Activated CD4-positive, alpha-beta memory T cell treated with anti-CD3 and anti-CD28 coated beads for 36 hours (primary cell): ENCODE data around the gene GALNT9. TPM values are rescaled to one million over a fixed set of nuclear protein-coding genes. Genes with fewer than 3 reads are reported as not detected.
"Not testable (repeated sequence)": the region's sequence is repeated elsewhere in the genome, so short reads cannot be mapped to it uniquely, and the experiment has no call there.

Experiments used
- CTCF ChIA-PET: fragments of 350-600 bp; sonication (Branson Sonifier 250); formaldehyde crosslinking; loops from one replicate; lab custom pipeline; 2021; ENCODE audit warnings: antibody characterized with exemption, inconsistent platforms; lab: Charles Lee
- POLR2A ChIA-PET: fragments of 350-600 bp; sonication (Branson Sonifier 250); formaldehyde crosslinking; loops from one replicate; lab custom pipeline; 2021; ENCODE audit warnings: antibody characterized with exemption; lab: Charles Lee
- DNase-seq: peaks from one replicate; pipeline ENCODE4 v3.0.0-alpha.2; 2020
- H3K27ac Mint-ChIP-seq: one replicate; pipeline ENCODE4 v1.8.0; 2021; ENCODE audit warnings: mixed read lengths
- H3K27me3 Mint-ChIP-seq: one replicate; pipeline ENCODE4 v1.8.0; 2021; ENCODE audit warnings: mixed read lengths
- H3K36me3 Mint-ChIP-seq: one replicate; pipeline ENCODE4 v1.8.0; 2021; ENCODE audit warnings: mixed read lengths
- H3K4me1 Mint-ChIP-seq: one replicate; pipeline ENCODE4 v1.8.0; 2021; ENCODE audit warnings: low read depth, mixed read lengths
- H3K4me3 Mint-ChIP-seq: one replicate; pipeline ENCODE4 v1.8.0; 2021; ENCODE audit warnings: mild to moderate bottlenecking, mixed read lengths
- H3K9me3 Mint-ChIP-seq: one replicate; pipeline ENCODE4 v1.8.0; 2021; ENCODE audit warnings: mixed read lengths
- intact Hi-C: fragments of 100-400 bp; cut with micrococcal nuclease; formaldehyde crosslinking; loops from one replicate; pipeline ENCODE4 v1.15.1; 2023
- total RNA-seq, 2 experiments: library from RNA; stranded (reverse); gene quantifications; one replicate each; pipeline ENCODE4 v1.2.3, GENCODE V29; 2021

GALNT9 gene
- under 1 TPM; 0.12 to 0.29 TPM for total RNA-seq

DNA sequence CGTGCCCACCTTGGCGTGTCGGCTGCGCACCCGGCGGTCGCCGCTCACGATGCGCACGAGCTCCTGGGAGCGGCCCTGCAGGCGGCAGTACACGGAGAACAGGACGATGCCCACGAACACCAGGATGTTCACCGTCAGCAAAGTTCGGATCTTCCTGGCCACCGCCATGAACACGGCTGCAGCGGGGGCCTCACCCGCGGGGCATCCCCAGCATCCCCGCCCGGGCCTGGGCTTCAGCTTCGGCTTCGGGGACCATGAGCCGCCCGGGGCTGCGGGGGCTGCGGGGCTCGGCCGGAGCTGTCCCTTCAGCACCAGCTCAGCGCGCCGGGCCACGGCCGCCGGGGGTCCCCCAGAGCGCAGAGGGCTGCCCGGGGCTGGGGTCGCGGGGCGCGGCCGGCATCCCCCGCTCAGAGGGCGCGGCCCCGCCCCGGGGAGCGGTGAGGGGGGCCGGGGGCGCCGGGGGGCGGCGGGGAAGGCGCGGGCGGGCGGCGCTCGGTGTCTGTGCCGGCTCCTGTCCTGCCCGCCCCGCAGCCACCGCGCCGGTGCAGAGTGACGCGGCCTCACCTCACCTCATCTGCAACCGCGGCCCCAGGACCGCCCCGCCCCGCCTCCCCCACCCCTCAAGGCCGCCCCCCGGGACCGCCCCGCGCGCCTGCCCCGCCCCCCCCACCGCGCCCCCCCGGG lies at the start of gene GALNT9:
TSS of gene GALNT9 (minus strand) at position 554 of the 684 bp plus-strand sequence. CDS start at position 168, 386 bp downstream.
- Mint-ChIP-seq H3K4me3 (no peak within 1 kb of the TSS), H3K9me3 (no peaks in the 10 kb centered on the region), H3K36me3 (no peaks in the 10 kb centered on the region), H3K4me1 (peaks cover 19% of the 10 kb centered on the region), H3K27me3 (peaks cover 46% of the 10 kb centered on the region), H3K27ac (no peak within 1 kb of the TSS)
- ChIA-PET CTCF (no interaction called here), POLR2A (no interaction called here)
- peak; percentile 13 for DNase-seq
- intact Hi-C loops, result no loop called here

- intact Hi-C loops, H3K9me3 Mint-ChIP-seq, CTCF ChIA-PET, DNase-seq, H3K4me1 Mint-ChIP-seq, H3K4me3 Mint-ChIP-seq, POLR2A ChIA-PET, H3K27ac Mint-ChIP-seq, H3K36me3 Mint-ChIP-seq: not testable (repeated sequence)
- H3K27me3 Mint-ChIP-seq, result peaks cover 26% of the 10 kb centered on the region
Measured at GRCh38 chr12:132379057-132379456, 49.7 kb upstream of the GALNT9 start.

- H3K4me1 Mint-ChIP-seq, result no peaks in the 10 kb centered on the region
- H3K27me3 Mint-ChIP-seq, result peaks cover 34% of the 10 kb centered on the region
- ChIA-PET CTCF (no interaction called here), POLR2A (no interaction called here)
- no peak overlapping the region for H3K4me3 Mint-ChIP-seq
- no peak for DNase-seq
- H3K9me3 Mint-ChIP-seq, result no peaks in the 10 kb centered on the region
- no peaks in the 10 kb centered on the region for H3K36me3 Mint-ChIP-seq
- no peak overlapping the region for H3K27ac Mint-ChIP-seq
- intact Hi-C loops, result no loop called here
Measured at GRCh38 chr12:132377147-132377546, 47.8 kb upstream of the GALNT9 start.

DNA sequence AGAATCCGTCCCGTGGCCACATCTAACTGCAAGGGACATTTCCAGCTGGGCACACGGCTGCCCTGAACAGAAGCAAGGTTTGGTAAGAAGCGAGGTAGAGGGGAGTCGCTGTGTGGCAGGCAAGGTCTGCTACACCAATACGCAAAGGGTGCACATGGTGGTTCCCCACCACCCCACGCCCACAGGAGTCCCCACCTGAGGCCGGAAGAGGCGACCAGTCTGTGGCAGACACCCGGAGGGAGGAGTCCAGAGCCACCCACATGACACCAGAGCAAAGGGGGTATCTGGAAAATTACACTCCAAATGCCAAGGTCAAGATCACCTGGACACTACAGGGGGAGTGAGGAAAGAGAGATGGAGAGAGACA lies 47.1 kb upstream of the GALNT9 start:
- Mint-ChIP-seq H3K4me1 (no peaks in the 10 kb centered on the region), H3K27ac (no peak overlapping the region), H3K27me3 (peaks cover 37% of the 10 kb centered on the region), H3K36me3 (no peaks in the 10 kb centered on the region), H3K4me3 (no peak overlapping the region), H3K9me3 (no peaks in the 10 kb centered on the region)
- ChIA-PET POLR2A (no interaction called here), CTCF (no interaction called here)
- DNase-seq, result no peak
- intact Hi-C loops, result no loop called here

GRCh38 chr12:132375747-132376463 lies 46.5 kb upstream of the GALNT9 start:
- ChIA-PET CTCF (no interaction called here), POLR2A (no interaction called here)
- H3K4me3 Mint-ChIP-seq, result no peak overlapping the region
- H3K9me3 Mint-ChIP-seq, result no peaks in the 10 kb centered on the region
- peaks cover 43% of the 10 kb centered on the region for H3K27me3 Mint-ChIP-seq
- no peak overlapping the region for H3K27ac Mint-ChIP-seq
- no peaks in the 10 kb centered on the region for H3K4me1 Mint-ChIP-seq
- no peak for DNase-seq
- H3K36me3 Mint-ChIP-seq, result no peaks in the 10 kb centered on the region
- intact Hi-C loops, result no loop called here

- H3K9me3 Mint-ChIP-seq, result no peaks in the 10 kb centered on the region
- H3K27ac Mint-ChIP-seq, result no peak overlapping the region
- DNase-seq, result no peak
- ChIA-PET CTCF (interaction anchor here (0.8 kb wide), 1 partner anchor 39 kb away, joined by 3 read pairs; no protein-coding TSS in a partner anchor), POLR2A (no interaction called here)
- intact Hi-C loops, result no loop called here
- H3K36me3 Mint-ChIP-seq, result no peaks in the 10 kb centered on the region
- no peaks in the 10 kb centered on the region for H3K4me1 Mint-ChIP-seq
- H3K4me3 Mint-ChIP-seq, result no peak overlapping the region
- peaks cover 47% of the 10 kb centered on the region for H3K27me3 Mint-ChIP-seq
Measured at GRCh38 chr12:132374612-132375445, 45.4 kb upstream of the GALNT9 start.

DNA sequence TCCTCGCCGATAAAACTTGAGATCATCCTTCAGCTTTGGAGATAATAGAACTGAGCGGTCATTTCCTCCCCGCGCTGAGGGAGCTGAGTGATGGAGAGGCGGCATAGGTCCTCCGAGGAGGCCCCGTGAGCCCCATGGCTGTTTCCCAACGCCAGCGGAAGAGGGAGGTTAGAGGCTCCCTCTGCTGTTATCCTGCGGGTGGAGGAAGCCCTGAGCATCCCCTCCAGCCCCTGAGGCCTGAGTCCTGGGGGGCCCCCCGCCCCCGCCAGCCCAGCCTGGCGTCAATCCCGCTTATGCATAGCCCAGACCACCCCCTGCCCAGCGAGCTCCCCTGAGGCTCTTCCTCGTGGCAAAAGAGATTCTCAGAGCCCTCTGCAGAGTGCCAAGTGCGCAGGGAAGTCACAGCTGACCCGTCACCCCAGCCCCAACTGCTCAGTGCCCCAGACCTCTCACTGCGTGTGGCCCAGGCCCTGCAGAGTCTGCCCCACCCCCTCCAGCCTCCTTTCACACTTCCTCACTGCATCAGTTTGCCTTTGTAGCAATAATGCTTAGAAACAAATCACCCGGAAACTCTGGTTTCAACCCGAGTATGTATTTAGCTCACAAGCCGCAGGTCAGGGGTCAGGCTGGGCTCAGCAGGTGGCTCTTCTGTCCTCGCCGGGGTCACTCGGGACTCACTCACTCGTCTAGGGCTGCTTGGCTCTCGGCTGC lies 44.7 kb upstream of the GALNT9 start:
- POLR2A ChIA-PET, result no interaction called here
- no peak for DNase-seq
- CTCF ChIA-PET, result interaction anchor here (0.8 kb wide), 1 partner anchor 40 kb away, joined by 3 read pairs; no protein-coding TSS in a partner anchor
- H3K4me1 Mint-ChIP-seq, result no peaks in the 10 kb centered on the region
- no peaks in the 10 kb centered on the region for H3K9me3 Mint-ChIP-seq
- H3K36me3 Mint-ChIP-seq, result no peaks in the 10 kb centered on the region
- intact Hi-C loops, result no loop called here
- peaks cover 45% of the 10 kb centered on the region for H3K27me3 Mint-ChIP-seq
- no peak overlapping the region for H3K27ac Mint-ChIP-seq
- H3K4me3 Mint-ChIP-seq, result no peak overlapping the region

GRCh38 chr12:132367852-132368251 lies 38.5 kb upstream of the GALNT9 start:
- Mint-ChIP-seq H3K36me3 (no peaks in the 10 kb centered on the region), H3K4me3 (no peak overlapping the region), H3K27ac (no peak overlapping the region), H3K4me1 (no peaks in the 10 kb centered on the region), H3K27me3 (peaks cover 23% of the 10 kb centered on the region), H3K9me3 (no peaks in the 10 kb centered on the region)
- intact Hi-C loops, result no loop called here
- ChIA-PET POLR2A (no interaction called here), CTCF (no interaction called here)
- no peak for DNase-seq

GRCh38 chr12:132367071-132367851 lies 37.9 kb upstream of the GALNT9 start:
- Mint-ChIP-seq H3K27me3 (peaks cover 22% of the 10 kb centered on the region), H3K4me1 (no peaks in the 10 kb centered on the region), H3K27ac (no peak overlapping the region), H3K4me3 (no peak overlapping the region), H3K36me3 (no peaks in the 10 kb centered on the region), H3K9me3 (no peaks in the 10 kb centered on the region)
- no peak for DNase-seq
- intact Hi-C loops, result no loop called here
- ChIA-PET CTCF (no interaction called here), POLR2A (no interaction called here)

DNA sequence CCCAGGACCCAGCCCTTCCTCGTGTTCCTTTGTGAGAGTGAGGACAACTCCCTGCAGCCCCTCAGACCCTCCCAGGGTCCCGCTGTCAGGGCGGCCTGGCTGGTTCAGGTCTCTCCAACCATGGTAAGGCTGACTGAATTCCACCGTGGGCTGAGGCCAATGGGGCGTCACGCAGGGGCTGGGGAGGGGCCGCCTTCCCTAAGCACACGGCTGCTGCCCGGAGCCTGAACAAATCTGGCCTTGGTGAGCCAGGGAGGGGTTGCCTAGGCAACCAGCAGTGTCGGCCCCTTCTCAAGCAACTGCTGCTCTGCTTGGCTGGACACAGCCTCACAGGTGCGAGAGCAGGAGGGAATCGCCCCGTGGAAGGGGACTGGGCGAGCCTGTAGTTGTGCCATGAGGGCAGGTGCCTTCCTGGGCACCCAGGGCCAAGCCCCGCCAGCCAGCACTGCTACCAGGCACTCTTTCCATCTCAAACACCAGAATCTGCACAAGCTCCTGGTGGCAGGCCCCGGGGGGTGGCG lies 37.0 kb upstream of the GALNT9 start:
- no peak for DNase-seq
- H3K4me3 Mint-ChIP-seq, result no peak overlapping the region
- H3K27ac Mint-ChIP-seq, result no peak overlapping the region
- intact Hi-C loops, result no loop called here
- no peaks in the 10 kb centered on the region for H3K36me3 Mint-ChIP-seq
- H3K9me3 Mint-ChIP-seq, result no peaks in the 10 kb centered on the region
- ChIA-PET POLR2A (no interaction called here), CTCF (no interaction called here)
- H3K4me1 Mint-ChIP-seq, result no peaks in the 10 kb centered on the region
- peaks cover 17% of the 10 kb centered on the region for H3K27me3 Mint-ChIP-seq

GRCh38 chr12:132365226-132365625 lies 35.8 kb upstream of the GALNT9 start:
- H3K4me1 Mint-ChIP-seq, result no peaks in the 10 kb centered on the region
- no peak for DNase-seq
- H3K9me3 Mint-ChIP-seq, result no peaks in the 10 kb centered on the region
- H3K27ac Mint-ChIP-seq, result no peak overlapping the region
- H3K4me3 Mint-ChIP-seq, result no peak overlapping the region
- intact Hi-C loops, result no loop called here
- no peaks in the 10 kb centered on the region for H3K36me3 Mint-ChIP-seq
- ChIA-PET POLR2A (no interaction called here), CTCF (no interaction called here)
- peaks cover 5% of the 10 kb centered on the region for H3K27me3 Mint-ChIP-seq
